IPS DF 6.9 (cell line): ENCODE data around the gene DCHS1.

Experiments used
- DNase-seq: peaks from one replicate; pipeline ENCODE4 v3.0.0-alpha.2; 2013; ENCODE audit warnings: low read depth, low spot score
- H3K27ac ChIP-seq: one replicate; pipeline ENCODE4 v1.5.1; 2013; ENCODE audit warnings: low read length, control low read depth
- H3K27me3 ChIP-seq: 2 replicates; pipeline ENCODE4 v1.6.1; 2013; ENCODE audit warnings: mild to moderate bottlenecking, low read length; ENCODE audit not compliant: control insufficient read depth, insufficient read depth
- H3K36me3 ChIP-seq: 2 replicates; pipeline ENCODE4 v1.6.1; 2013; ENCODE audit warnings: low read length; ENCODE audit not compliant: control insufficient read depth, insufficient read depth
- H3K4me1 ChIP-seq: 2 replicates; pipeline ENCODE4 v1.6.1; 2013; ENCODE audit warnings: low read length; ENCODE audit not compliant: control insufficient read depth, insufficient read depth
- H3K4me3 ChIP-seq: 2 replicates; pipeline ENCODE4 v1.5.1; 2013; ENCODE audit warnings: mild to moderate bottlenecking, low read length
- H3K9me3 ChIP-seq: 2 replicates; pipeline ENCODE4 v1.6.1; 2013; ENCODE audit warnings: low read length, inconsistent platforms; ENCODE audit not compliant: control insufficient read depth, insufficient read depth
- WGBS: extraction: QIAGEN DNeasy Blood & Tissue Kit; methylation state at CpG from one replicate; pipeline ENCODE4 v1.1.7; 2013; ENCODE audit warnings: mixed read lengths, missing lambda C conversion rate; ENCODE audit not compliant: insufficient read length, insufficient coverage; 5-methylcytosine and 5-hydroxymethylcytosine counted together

DCHS1 gene

DNA sequence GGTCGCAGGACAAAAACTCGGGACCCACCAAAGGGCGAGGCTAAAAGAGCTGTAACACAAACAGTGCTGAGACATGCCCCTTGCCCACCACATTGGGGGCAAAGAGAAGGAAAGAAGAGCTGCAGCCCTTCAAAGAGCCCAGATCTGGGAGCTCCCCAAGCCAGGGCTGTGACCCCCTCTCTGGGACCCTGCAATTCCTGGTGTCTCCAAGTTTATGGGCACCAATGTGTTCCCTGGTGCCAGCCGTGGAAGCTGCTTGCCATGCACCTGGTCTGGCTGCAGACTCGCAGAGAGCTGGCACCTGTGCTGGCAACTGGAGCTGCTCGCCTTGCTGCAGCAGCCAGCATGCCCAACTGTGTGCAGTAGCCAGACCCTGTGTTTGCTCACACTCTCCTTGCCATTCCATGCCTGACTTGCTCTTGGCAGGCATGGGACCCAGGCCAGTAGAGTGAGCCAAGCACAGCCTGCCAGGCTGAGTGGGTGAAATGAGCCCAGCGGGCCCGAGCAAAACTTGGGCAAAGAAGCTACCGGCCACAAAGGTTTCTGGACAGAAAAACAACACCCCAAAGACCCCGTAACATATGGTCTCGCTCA lies 68.2 kb downstream of the DCHS1 start:
- WGBS, result no CpG with 5 or more reads among the region's 11 CpGs
- no peak overlapping the region for H3K27ac ChIP-seq
- H3K4me3 ChIP-seq, result no peak overlapping the region
- no peaks in the 10 kb centered on the region for H3K27me3 ChIP-seq
- no peak for DNase-seq
- no peaks in the 10 kb centered on the region for H3K36me3 ChIP-seq
- no peaks in the 10 kb centered on the region for H3K4me1 ChIP-seq
- no peaks in the 10 kb centered on the region for H3K9me3 ChIP-seq

GRCh38 chr11:6586434-6587359 lies 68.9 kb downstream of the DCHS1 start:
- DNase-seq, result no peak

GRCh38 chr11:6584528-6584927 lies 71.1 kb downstream of the DCHS1 start:
- Histone ChIP-seq H3K27ac (no peak overlapping the region), H3K4me3 (no peak overlapping the region), H3K36me3 (no peaks in the 10 kb centered on the region), H3K4me1 (no peaks in the 10 kb centered on the region), H3K27me3 (no peaks in the 10 kb centered on the region), H3K9me3 (no peaks in the 10 kb centered on the region)
- no peak for DNase-seq
- whole genome bisulfite sequencing, result no CpG with 5 or more reads among the region's 4 CpGs

More at GRCh38 chr11:6586434-6587359, 68.9 kb downstream of the DCHS1 start:
- H3K27me3 ChIP-seq, result no peaks in the 10 kb centered on the region
- no peaks in the 10 kb centered on the region for H3K4me1 ChIP-seq
- H3K36me3 ChIP-seq, result no peaks in the 10 kb centered on the region
- H3K4me3 ChIP-seq, result no peak overlapping the region
- H3K27ac ChIP-seq, result no peak overlapping the region
- WGBS, result no CpG with 5 or more reads among the region's 25 CpGs
- no peaks in the 10 kb centered on the region for H3K9me3 ChIP-seq

- no peaks in the 10 kb centered on the region for H3K36me3 ChIP-seq
Measured at GRCh38 chr11:6583584-6583983, 72.0 kb downstream of the DCHS1 start.

DNA sequence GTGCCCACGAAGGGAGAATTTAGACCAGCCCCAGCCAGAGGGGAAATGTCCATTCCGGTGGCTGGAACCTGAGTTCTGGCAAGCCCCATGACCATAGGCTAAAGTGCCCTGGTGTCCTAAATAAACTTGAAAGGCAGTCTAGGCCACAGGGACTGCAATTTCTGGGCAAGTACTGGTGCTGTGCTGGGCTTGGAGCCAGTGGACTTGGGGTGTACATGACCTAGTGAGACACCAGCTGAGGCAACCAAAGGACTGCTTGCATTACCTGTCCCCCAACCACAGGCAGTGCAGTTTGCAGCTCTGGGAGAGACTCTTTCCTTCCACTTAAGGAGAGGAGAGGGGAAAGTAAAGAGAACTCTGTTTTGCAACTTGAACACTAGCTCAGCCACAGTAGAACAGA lies 75.9 kb downstream of the DCHS1 start:
- Histone ChIP-seq H3K4me1 (no peaks in the 10 kb centered on the region), H3K27ac (no peak overlapping the region), H3K27me3 (no peaks in the 10 kb centered on the region), H3K36me3 (no peaks in the 10 kb centered on the region), H3K4me3 (no peak overlapping the region), H3K9me3 (no peaks in the 10 kb centered on the region)
- DNase-seq, result no peak
- WGBS, result no CpG with 5 or more reads among the region's 2 CpGs

More at GRCh38 chr11:6583584-6583983, 72.0 kb downstream of the DCHS1 start:
- H3K4me3 ChIP-seq, result no peak overlapping the region
- H3K27ac ChIP-seq, result no peak overlapping the region
- no CpG with 5 or more reads among the region's 1 CpG for WGBS
- DNase-seq, result no peak
- H3K27me3 ChIP-seq, result no peaks in the 10 kb centered on the region
- H3K9me3 ChIP-seq, result no peaks in the 10 kb centered on the region
- H3K4me1 ChIP-seq, result no peaks in the 10 kb centered on the region

GRCh38 chr11:6578134-6578533 lies 77.5 kb downstream of the DCHS1 start:
- H3K4me3 ChIP-seq, result no peak overlapping the region
- no CpG with 5 or more reads among the region's 1 CpG for WGBS
- DNase-seq, result no peak
- no peaks in the 10 kb centered on the region for H3K27me3 ChIP-seq
- H3K9me3 ChIP-seq, result no peaks in the 10 kb centered on the region
- H3K27ac ChIP-seq, result no peak overlapping the region
- no peaks in the 10 kb centered on the region for H3K36me3 ChIP-seq
- no peaks in the 10 kb centered on the region for H3K4me1 ChIP-seq

GRCh38 chr11:6576471-6577373 lies 78.9 kb downstream of the DCHS1 start:
- H3K36me3 ChIP-seq, result no peaks in the 10 kb centered on the region
- no peak for DNase-seq
- no peak overlapping the region for H3K4me3 ChIP-seq
- no peak overlapping the region for H3K27ac ChIP-seq
- H3K27me3 ChIP-seq, result no peaks in the 10 kb centered on the region
- no CpG with 5 or more reads among the region's 6 CpGs for WGBS
- no peaks in the 10 kb centered on the region for H3K9me3 ChIP-seq
- H3K4me1 ChIP-seq, result no peaks in the 10 kb centered on the region

DNA sequence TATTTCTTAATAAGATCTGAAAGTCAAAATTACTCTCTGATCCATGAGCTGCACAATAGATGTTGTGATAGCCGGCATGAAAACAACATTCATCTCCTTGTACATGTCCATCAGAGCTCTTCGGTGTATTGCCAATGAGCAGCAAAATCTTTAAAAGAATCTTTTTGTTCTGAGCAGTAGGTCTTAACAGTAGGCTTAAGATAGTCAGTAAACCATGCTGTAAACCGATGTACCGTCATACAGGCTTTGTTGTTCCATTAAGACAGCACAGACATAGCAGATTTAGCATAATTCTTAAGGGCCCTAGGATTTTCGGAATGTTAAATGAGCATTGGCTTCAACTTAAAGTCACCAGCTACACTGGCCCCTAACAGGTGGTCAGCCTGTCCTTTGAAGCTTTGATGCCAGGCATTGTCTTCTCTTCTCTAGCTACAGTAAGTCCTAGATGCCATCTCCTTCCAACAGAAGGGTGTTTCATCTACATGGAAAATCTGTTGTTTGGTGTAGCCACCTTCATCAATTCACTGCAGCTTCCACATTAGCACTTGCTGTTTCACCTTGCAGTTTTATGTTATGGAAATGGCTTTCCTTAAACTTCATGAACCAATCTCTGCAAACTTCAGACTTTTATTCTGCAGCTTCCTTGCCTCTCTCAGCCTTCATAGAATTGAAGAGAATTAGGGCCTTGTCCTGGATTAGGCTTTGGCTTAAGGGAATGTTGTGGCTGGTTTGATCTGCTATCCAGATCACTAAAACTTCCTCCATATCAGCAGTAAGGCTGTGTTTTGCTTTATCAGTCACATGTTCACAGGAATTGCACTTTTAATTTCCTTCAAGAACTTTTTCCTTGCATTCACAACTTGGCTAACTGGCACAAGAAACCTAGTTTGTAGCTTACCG lies 80.5 kb downstream of the DCHS1 start:
- H3K9me3 ChIP-seq, result no peaks in the 10 kb centered on the region
- H3K4me1 ChIP-seq, result no peaks in the 10 kb centered on the region
- no peaks in the 10 kb centered on the region for H3K27me3 ChIP-seq
- H3K36me3 ChIP-seq, result no peaks in the 10 kb centered on the region
- no peak overlapping the region for H3K27ac ChIP-seq
- DNase-seq, result no peak
- no peak overlapping the region for H3K4me3 ChIP-seq
- WGBS, result no CpG with 5 or more reads among the region's 6 CpGs

DNA sequence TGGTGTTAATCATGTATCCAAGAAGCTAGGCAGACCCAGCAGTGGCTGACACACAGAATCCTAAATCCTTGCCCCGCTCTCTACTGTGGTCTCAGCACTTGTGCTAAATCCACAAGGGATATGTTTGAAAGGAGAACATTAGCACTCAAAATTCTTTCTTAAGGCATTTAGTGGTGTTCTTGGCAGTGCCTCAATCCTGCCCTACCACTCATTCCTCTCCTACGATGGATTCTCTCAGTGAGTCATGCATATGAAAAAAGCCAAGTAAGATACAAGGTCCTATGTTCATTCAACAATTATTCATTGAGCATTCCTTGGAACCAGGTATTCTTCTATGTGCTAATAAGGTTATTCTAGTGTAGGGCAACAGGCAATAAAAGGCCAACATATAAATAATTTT lies 83.4 kb downstream of the DCHS1 start:
- H3K4me3 ChIP-seq, result no peak overlapping the region
- H3K9me3 ChIP-seq, result no peaks in the 10 kb centered on the region
- no peak for DNase-seq
- no CpG with 5 or more reads among the region's 2 CpGs for WGBS
- no peaks in the 10 kb centered on the region for H3K4me1 ChIP-seq
- H3K36me3 ChIP-seq, result no peaks in the 10 kb centered on the region
- H3K27ac ChIP-seq, result no peak overlapping the region
- no peaks in the 10 kb centered on the region for H3K27me3 ChIP-seq
